HepG2 (cell line): ENCODE results near the gene NFYC. TPM values are rescaled to one million over a fixed set of nuclear protein-coding genes. Genes with fewer than 3 reads are reported as not detected.

ENCODE experiments used
- AFF4 ChIP-seq: sonication (generic); formaldehyde crosslinking; IDR thresholded peaks from 2 replicates; pipeline ENCODE4 v1.4.0; 2020; ENCODE audit warnings: missing genetic modification reagents
- DMAP1 ChIP-seq: IDR thresholded peaks from 2 replicates; pipeline ENCODE4 v1.6.1; 2016
- DMTF1 ChIP-seq: sonication (generic); formaldehyde crosslinking; IDR thresholded peaks from 2 replicates; pipeline ENCODE4 v1.4.0; 2020; ENCODE audit warnings: mild to moderate bottlenecking, missing genetic modification reagents
- HMGXB4 ChIP-seq, 2 experiments: sonication (generic) in 1 of 2; formaldehyde crosslinking in 1 of 2; IDR thresholded peaks; 2 replicates each; pipeline versions ENCODE4 v1.4.0 to v1.6.1; 2018 to 2020; ENCODE audit warnings: missing genetic modification reagents in 2 of 2, borderline replicate concordance in 1 of 2, low read depth in 1 of 2, mild to moderate bottlenecking in 1 of 2, missing biosample characterization in 1 of 2
- KLF9 ChIP-seq: IDR thresholded peaks from 2 replicates; pipeline ENCODE4 v1.6.1; 2016; ENCODE audit warnings: low read depth
- NFYC ChIP-seq: IDR thresholded peaks from 2 replicates; pipeline ENCODE4 v1.6.1; 2016; ENCODE audit warnings: missing genetic modification reagents, missing compliant biosample characterization
- SAP130 ChIP-seq: IDR thresholded peaks from 2 replicates; pipeline ENCODE4 v1.6.1; 2016; ENCODE audit warnings: low read depth
- SKI ChIP-seq: fragments of 450-650 bp; IDR thresholded peaks from one replicate; pipeline ENCODE4 v1.6.1; 2018; ENCODE audit warnings: mild to moderate bottlenecking; ENCODE audit not compliant: partially characterized antibody
- SNAI1 ChIP-seq: sonication (generic); formaldehyde crosslinking; IDR thresholded peaks from 2 replicates; pipeline ENCODE4 v1.5.0; 2020; ENCODE audit warnings: mild to moderate bottlenecking, missing genetic modification reagents, borderline replicate concordance
- ZBTB21 ChIP-seq: sonication (generic); formaldehyde crosslinking; IDR thresholded peaks from 2 replicates; pipeline ENCODE4 v1.4.0; 2020; ENCODE audit warnings: missing genetic modification reagents
- ZFP36L2 ChIP-seq: sonication (generic); formaldehyde crosslinking; IDR thresholded peaks from 2 replicates; pipeline ENCODE4 v1.4.0; 2020; ENCODE audit warnings: missing genetic modification reagents
- ZNF768 ChIP-seq: sonication (generic); formaldehyde crosslinking; IDR thresholded peaks from 2 replicates; pipeline ENCODE4 v1.4.0; 2020; ENCODE audit warnings: missing genetic modification reagents
- ZNF839 ChIP-seq: sonication (generic); formaldehyde crosslinking; IDR thresholded peaks from 2 replicates; pipeline ENCODE4 v1.4.0; 2020; ENCODE audit warnings: missing genetic modification reagents, mild to moderate bottlenecking, borderline replicate concordance
- ZUFSP ChIP-seq: sonication (generic); formaldehyde crosslinking; IDR thresholded peaks from 2 replicates; pipeline ENCODE4 v1.9.0; 2021; ENCODE audit warnings: missing genetic modification reagents, mild to moderate bottlenecking, borderline replicate concordance
- polyA plus RNA-seq, 8 experiments: library from polyadenylated mRNA; depleted of rRNA in 3 of 8; stranded (reverse) in 7 of 8; unstranded in 1 of 8; fragments of >200 nt; fragmentation: Illumina TruSeq in 4 of 8; extraction: Trizol in 4 of 8; gene quantifications; 2 replicates each; pipeline versions ENCODE4 v1.2.1 to v1.2.3, GENCODE V29; 2011 to 2016; ENCODE audit warnings: low read depth in 4 of 8, missing spikeins in 1 of 8, mixed read lengths in 1 of 8; ENCODE audit not compliant: insufficient read depth in 1 of 8
- total RNA-seq, 5 experiments: library from RNA; depleted of rRNA; stranded (reverse); fragments of >200 nt; fragmentation: Illumina TruSeq; extraction: Trizol; gene quantifications; 2 replicates each; pipeline ENCODE4 v1.2.3, GENCODE V29; 2016; ENCODE audit warnings: low read depth in 1 of 5
- TF ChIP-seq, protein P1 (sequence below): sonication (generic); formaldehyde crosslinking; IDR thresholded peaks from 2 replicates; pipeline ENCODE4 v1.9.0; 2021; ENCODE audit warnings: missing genetic modification reagents, borderline replicate concordance

Gene NFYC
- total and polyA plus RNA-seq, 2 of the 13 experiments (the other 11 are each of a cell fraction or from before 2014, with no cell fraction given): 33.9 to 73.7 TPM

- no peak; the same call in 1 of the 2 replicates for TF ChIP-seq AFF4 (CRISPR knock-in tag)
- TF ChIP-seq ZUFSP (CRISPR knock-in tag): no peak
- TF ChIP-seq, protein P1, sequence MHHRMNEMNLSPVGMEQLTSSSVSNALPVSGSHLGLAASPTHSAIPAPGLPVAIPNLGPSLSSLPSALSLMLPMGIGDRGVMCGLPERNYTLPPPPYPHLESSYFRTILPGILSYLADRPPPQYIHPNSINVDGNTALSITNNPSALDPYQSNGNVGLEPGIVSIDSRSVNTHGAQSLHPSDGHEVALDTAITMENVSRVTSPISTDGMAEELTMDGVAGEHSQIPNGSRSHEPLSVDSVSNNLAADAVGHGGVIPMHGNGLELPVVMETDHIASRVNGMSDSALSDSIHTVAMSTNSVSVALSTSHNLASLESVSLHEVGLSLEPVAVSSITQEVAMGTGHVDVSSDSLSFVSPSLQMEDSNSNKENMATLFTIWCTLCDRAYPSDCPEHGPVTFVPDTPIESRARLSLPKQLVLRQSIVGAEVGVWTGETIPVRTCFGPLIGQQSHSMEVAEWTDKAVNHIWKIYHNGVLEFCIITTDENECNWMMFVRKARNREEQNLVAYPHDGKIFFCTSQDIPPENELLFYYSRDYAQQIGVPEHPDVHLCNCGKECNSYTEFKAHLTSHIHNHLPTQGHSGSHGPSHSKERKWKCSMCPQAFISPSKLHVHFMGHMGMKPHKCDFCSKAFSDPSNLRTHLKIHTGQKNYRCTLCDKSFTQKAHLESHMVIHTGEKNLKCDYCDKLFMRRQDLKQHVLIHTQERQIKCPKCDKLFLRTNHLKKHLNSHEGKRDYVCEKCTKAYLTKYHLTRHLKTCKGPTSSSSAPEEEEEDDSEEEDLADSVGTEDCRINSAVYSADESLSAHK (CRISPR knock-in tag): no peak
- TF ChIP-seq HMGXB4 (CRISPR knock-in tag; IDR thresholded peaks at IDR 0.05; ENCODE audit: borderline replicate concordance in 1 of 2, low read depth in 1 of 2): peak; percentile 16 to 52; a peak in 2 of 4 replicates
- no peak for TF ChIP-seq KLF9 (CRISPR knock-in tag)
- TF ChIP-seq DMTF1 (CRISPR knock-in tag): no peak
- no peak for TF ChIP-seq SNAI1 (CRISPR knock-in tag)
- peak; percentile 78 for TF ChIP-seq SAP130 (CRISPR knock-in tag)
- no peak for TF ChIP-seq ZNF839
- no peak for TF ChIP-seq SKI
- TF ChIP-seq ZFP36L2: 0 out of 2 replicates have a peak, but pooled peaks have one; percentile 18
- TF ChIP-seq ZNF768 (CRISPR knock-in tag): no peak
- no peak for TF ChIP-seq ZBTB21 (CRISPR knock-in tag)
- peak; percentile 44; the same call in 1 of the 2 replicates for TF ChIP-seq DMAP1
- TF ChIP-seq NFYC (CRISPR knock-in tag): peak; percentile 95
These were observed 17.7 kb downstream of the NFYC start (continued) for GRCh38 chr1:40709100-40709801.
